ENCODE results near the gene DLL4. TPM values are rescaled to one million over a fixed set of nuclear protein-coding genes. Genes with fewer than 3 reads are reported as not detected.
A peak's percentile ranks its signal among the peaks of the same experiment; 100 is the strongest.

Gene DLL4
- total and polyA plus RNA-seq, 10 of the 15 experiments (the other 5 are each of a cell fraction or from before 2014, with no cell fraction given) = 0.04 to 0.16 (median 0.09) TPM; not detected in 6

- H3K36me3 ChIP-seq (ENCODE audit: control insufficient read depth in 2 of 2, insufficient read depth in 2 of 2, low read length in 1 of 2) = peaks cover 11 to 32% of the 10 kb centered on the region in 2 experiments
- CTCF ChIA-PET = interaction anchor here (0.6 to 11.1 kb wide), 6 partner anchors 8 to 285 kb away, joined by 3 to 128 read pairs (median 34); no protein-coding TSS in a partner anchor
- TF ChIP-seq BHLHE40 (IDR thresholded peaks at IDR 0.05; ENCODE audit: borderline replicate concordance in 1 of 2, low read depth in 2 of 2, low read length in 1 of 2) (no peak), PML (IDR thresholded peaks at IDR 0.05; ENCODE audit: low read length) (no peak), ZNF217 (IDR thresholded peaks at IDR 0.05) (peak; percentile 45; the same call in 1 of the 2 replicates)
- H3K4me1 ChIP-seq (ENCODE audit: control insufficient read depth, insufficient read depth, low read length) = peaks cover 7% of the 10 kb centered on the region
- no peaks in the 10 kb centered on the region for H3K9me3 ChIP-seq (replicated peaks; ENCODE audit: control insufficient read depth, insufficient read depth, low read length)
- H3K4me3 ChIP-seq = no peak overlapping the region
- H3K27ac ChIP-seq (ENCODE audit: control insufficient read depth, insufficient read depth) = no peak overlapping the region
- RAD21 ChIA-PET (ENCODE audit: unreplicated experiment) = interaction anchor here (0.8 to 5.4 kb wide), 2 partner anchors 43 to 336 kb away, joined by 3 to 33 read pairs; partner anchors contain the start of gene CCDC32
- ATAC-seq (no peak), FAIRE-seq (no peak), DNase-seq (ENCODE audit: low read depth, low spot score) (no peak)
- no TSS peak for BruUV-seq (replicated peaks)
- intact Hi-C loops (cut with micrococcal nuclease; ENCODE audit: unreplicated experiment) (no loop called here), in situ Hi-C loops (cut with MboI) (loop anchor here (5.0 kb wide), 1 partner anchor 286 kb away; no protein-coding TSS in a partner anchor)
- WGBS (ENCODE audit: insufficient coverage, insufficient replicate concordance, low lambda C conversion rate, missing lambda C conversion rate) = 77% methylated on average over 5 of the region's 5 CpGs
- H2AFZ ChIP-seq (ENCODE audit: control insufficient read depth, low read depth, low read length) = no peak overlapping the region
- POLR2A ChIA-PET = no interaction called here
- peaks cover 4% of the 10 kb centered on the region for H3K79me2 ChIP-seq (ENCODE audit: control insufficient read depth, insufficient read depth, low read length)
- no peaks in the 10 kb centered on the region for H4K20me1 ChIP-seq (ENCODE audit: control insufficient read depth, insufficient read depth)
- no peaks in the 10 kb centered on the region for H3K27me3 ChIP-seq (replicated peaks in 1 of 2; ENCODE audit: control insufficient read depth in 2 of 2, insufficient read depth in 2 of 2, low read length in 1 of 2)
- SMC1A ChIA-PET (ENCODE audit: uncharacterized antibody, unreplicated experiment) = interaction anchor here (1.8 kb wide), 1 partner anchor 42 kb away, joined by 5 read pairs; no protein-coding TSS in a partner anchor
- no peak overlapping the region for H3K4me2 ChIP-seq (ENCODE audit: control insufficient read depth, insufficient read depth)
- H3K9ac ChIP-seq (ENCODE audit: control insufficient read depth, insufficient read depth, low read length) = no peak overlapping the region
Observed at GRCh38 chr15:40901053-40901443, 28.1 kb upstream of the DLL4 start.

- H3K4me1 ChIP-seq (ENCODE audit: control insufficient read depth, insufficient read depth, low read length) = peaks cover 22% of the 10 kb centered on the region
- TF ChIP-seq RUNX3 (IDR thresholded peaks at IDR 0.05; ENCODE audit: low read length) = no peak
- TF ChIP-seq CEBPB (IDR thresholded peaks at IDR 0.05; ENCODE audit: borderline replicate concordance in 1 of 2, low read depth in 2 of 2, low read length in 2 of 2) = peak in 1 of 2 experiments; percentile 75; a peak in 1 of 4 replicates
- TF ChIP-seq HDAC6 (IDR thresholded peaks at IDR 0.05; ENCODE audit: unreplicated experiment) = no peak
- TF ChIP-seq RCOR1 (conservative IDR thresholded peaks at IDR 0.05; ENCODE audit: low read depth, low read length) = no peak
- no peak for TF ChIP-seq RB1 (IDR thresholded peaks at IDR 0.05; ENCODE audit: borderline replicate concordance)
- TF ChIP-seq E2F8 (IDR thresholded peaks at IDR 0.05; ENCODE audit: low read depth, partially characterized antibody) = no peak
- TF ChIP-seq POLR2A (IDR thresholded peaks at IDR 0.05; ENCODE audit: low read depth, low read length) = peak; percentile 4; the same call in 1 of the 2 replicates
- no peak for TF ChIP-seq HDGF (IDR thresholded peaks at IDR 0.05)
- no peak for TF ChIP-seq TAF1 (IDR thresholded peaks at IDR 0.05; ENCODE audit: borderline replicate concordance, low read depth, low read length)
- no peak for TF ChIP-seq NBN (IDR thresholded peaks at IDR 0.05)
Observed at GRCh38 chr15:40902605-40903561, 26.3 kb upstream of the DLL4 start.

More at GRCh38 chr15:40902605-40903561, 26.3 kb upstream of the DLL4 start:
- no peak overlapping the region for H3K9ac ChIP-seq (ENCODE audit: control insufficient read depth, insufficient read depth, low read length)
- peaks cover 2% of the 10 kb centered on the region for H3K79me2 ChIP-seq (ENCODE audit: control insufficient read depth, insufficient read depth, low read length)
- no TSS peak for BruUV-seq (replicated peaks)
- no peaks in the 10 kb centered on the region for H3K27me3 ChIP-seq (replicated peaks in 1 of 2; ENCODE audit: control insufficient read depth in 2 of 2, insufficient read depth in 2 of 2, low read length in 1 of 2)
- ChIA-PET SMC1A (ENCODE audit: uncharacterized antibody, unreplicated experiment) (interaction anchor here (0.8 to 6.5 kb wide), 11 partner anchors 8 to 430 kb away, joined by 3 to 49 read pairs (median 5); partner anchors contain the start of genes NUSAP1, OIP5, RAD51 and VPS18), POLR2A (interaction anchor here (1.1 to 1.4 kb wide), 3 partner anchors 44 to 45 kb away, joined by 3 to 4 read pairs (median 3); no protein-coding TSS in a partner anchor), CTCF (interaction anchor here (0.6 to 11.9 kb wide), 28 partner anchors 7 to 428 kb away, joined by 3 to 157 read pairs (median 4); partner anchors contain the start of genes DLL4, GCHFR, RHOV and VPS18), RAD21 (ENCODE audit: unreplicated experiment) (interaction anchor here (0.6 to 7.0 kb wide), 13 partner anchors 9 to 563 kb away, joined by 3 to 82 read pairs (median 4); partner anchors contain the start of genes SPINT1 and VPS18)
- H3K9me3 ChIP-seq (replicated peaks; ENCODE audit: control insufficient read depth, insufficient read depth, low read length) = no peaks in the 10 kb centered on the region
- H3K4me3 ChIP-seq = no peak overlapping the region
- in situ Hi-C loops (cut with MboI) (loop anchor here (5.0 kb wide), 1 partner anchor 284 kb away; no protein-coding TSS in a partner anchor), intact Hi-C loops (cut with micrococcal nuclease; ENCODE audit: unreplicated experiment) (no loop called here)
- peak overlapping the region; percentile 67 for H3K4me2 ChIP-seq (ENCODE audit: control insufficient read depth, insufficient read depth)
- H2AFZ ChIP-seq (ENCODE audit: control insufficient read depth, low read depth, low read length) = peak overlapping the region; percentile 50; the same call in 1 of the 2 replicates
- ATAC-seq (no peak), DNase-seq (ENCODE audit: low read depth, low spot score) (no peak), FAIRE-seq (no peak)
- H4K20me1 ChIP-seq (ENCODE audit: control insufficient read depth, insufficient read depth) = no peaks in the 10 kb centered on the region
- H3K36me3 ChIP-seq (ENCODE audit: control insufficient read depth in 2 of 2, insufficient read depth in 2 of 2, low read length in 1 of 2) = peaks cover 11 to 32% of the 10 kb centered on the region in 2 experiments
- 71% methylated on average over 33 of the region's 33 CpGs for WGBS (ENCODE audit: insufficient coverage, insufficient replicate concordance, low lambda C conversion rate, missing lambda C conversion rate)
- no peak overlapping the region for H3K27ac ChIP-seq (ENCODE audit: control insufficient read depth, insufficient read depth)

Measured in GM12878 (cell line).